Heart left ventricle (tissue), 13 donors: ENCODE data around the gene ANKRD9.

ENCODE experiments used
- POLR2A ChIP-seq, 2 donors: fragments of 450-650 bp; IDR thresholded peaks; one replicate each; pipeline ENCODE4 v1.6.1; 2017; ENCODE audit warnings: antibody characterized with exemption in 2 of 2, mild to moderate bottlenecking in 2 of 2, moderate library complexity in 2 of 2
- TF ChIP-seq, protein P1 (sequence below), 12 donors: fragments of 200-600 bp; sonication (generic) in 4 of 12; IDR thresholded peaks; one replicate each; pipeline versions ENCODE4 v1.5.0 to v1.8.0; 2018 to 2022; ENCODE audit warnings: antibody characterized with exemption in 12 of 12, mild to moderate bottlenecking in 5 of 12
- donor health status: ischemic (EF 13 %, LVEDD 7.1; RV severe dilation, severe dysfunction).
- donor health status: DM: no; HTN: yes; CAD: no.
- donor health status: DM: no; HTN: no; CAD: no.
- donor health status: ischemic (EF 25% LVEDD 6.9; RV normal size, moderate dysfunction).
- donor health status: ischemic (EF 25% LVEDD 5.7; RV mildly dilated, moderate dysfunction).
- donor health status: ischemic (EF 35%, LVEDD 5.7; RV mildly dilated, moderate dysfunction).
- donor health status: nonischemic (EF 11% LVEDD 7.7; RV severe dilation, severe dysfunction).
- donor health status: DM: yes; HTN: yes; CAD: no.
- donor health status: PGD.
- donor health status: ischemic (EF 29% LVEDD 5.4; RV normal size, mild dysfunction).
- donor health status: nonischemic (EF 23%, LVEDD 6.1; RV moderate dilation, normal function).

DNA sequence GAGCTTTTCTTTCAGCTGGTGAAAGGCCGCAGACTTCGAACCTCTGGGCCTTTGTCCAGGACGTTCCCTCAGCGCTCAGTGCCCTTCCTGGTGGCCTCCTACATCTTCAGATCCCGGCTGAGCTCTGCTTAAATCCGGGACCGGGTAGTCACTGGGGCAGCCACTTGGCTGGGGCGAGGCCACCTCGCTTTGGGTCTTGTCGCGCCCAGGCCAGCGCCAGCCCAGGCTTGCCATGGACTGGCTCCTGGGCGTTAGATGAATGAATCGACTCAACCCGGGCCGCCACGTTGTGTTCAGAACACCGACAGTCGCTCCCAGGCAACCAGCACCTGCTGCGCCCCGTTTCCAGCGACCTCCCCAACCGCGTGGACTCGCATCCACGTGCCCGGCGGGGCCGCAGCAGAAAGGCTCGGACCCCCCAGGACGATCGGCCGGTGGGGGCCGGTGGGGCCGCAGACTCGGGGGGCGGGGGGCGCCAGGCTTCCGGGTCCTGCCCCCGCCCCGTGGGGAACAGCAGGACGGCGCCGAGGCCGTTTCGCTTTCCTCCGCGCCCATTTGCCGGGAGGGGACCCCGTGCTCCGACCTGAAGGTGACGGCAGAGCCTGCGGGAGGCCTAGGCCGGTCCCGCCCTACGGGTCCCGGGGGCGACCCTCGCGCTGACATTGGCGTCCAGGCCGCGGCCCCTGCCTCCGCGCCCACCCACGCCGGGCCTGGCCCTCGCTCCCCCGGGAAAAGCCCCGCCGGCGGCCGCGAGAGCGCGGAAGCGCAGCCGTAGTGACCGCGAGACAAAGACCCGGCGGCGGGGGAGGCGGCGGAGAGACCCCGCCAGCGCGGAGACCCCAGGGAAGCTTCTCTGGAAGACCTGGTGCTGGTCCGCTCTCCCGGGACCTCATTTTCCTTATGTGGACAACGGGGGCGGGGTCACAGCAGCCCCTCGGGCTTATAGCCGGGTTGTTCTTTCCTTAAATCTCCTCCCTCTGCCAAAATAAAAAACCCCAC, 45.5 kb upstream of the ANKRD9 start:
- no peak for TF ChIP-seq POLR2A (IDR thresholded peaks at IDR 0.05)
- TF ChIP-seq, protein P1, sequence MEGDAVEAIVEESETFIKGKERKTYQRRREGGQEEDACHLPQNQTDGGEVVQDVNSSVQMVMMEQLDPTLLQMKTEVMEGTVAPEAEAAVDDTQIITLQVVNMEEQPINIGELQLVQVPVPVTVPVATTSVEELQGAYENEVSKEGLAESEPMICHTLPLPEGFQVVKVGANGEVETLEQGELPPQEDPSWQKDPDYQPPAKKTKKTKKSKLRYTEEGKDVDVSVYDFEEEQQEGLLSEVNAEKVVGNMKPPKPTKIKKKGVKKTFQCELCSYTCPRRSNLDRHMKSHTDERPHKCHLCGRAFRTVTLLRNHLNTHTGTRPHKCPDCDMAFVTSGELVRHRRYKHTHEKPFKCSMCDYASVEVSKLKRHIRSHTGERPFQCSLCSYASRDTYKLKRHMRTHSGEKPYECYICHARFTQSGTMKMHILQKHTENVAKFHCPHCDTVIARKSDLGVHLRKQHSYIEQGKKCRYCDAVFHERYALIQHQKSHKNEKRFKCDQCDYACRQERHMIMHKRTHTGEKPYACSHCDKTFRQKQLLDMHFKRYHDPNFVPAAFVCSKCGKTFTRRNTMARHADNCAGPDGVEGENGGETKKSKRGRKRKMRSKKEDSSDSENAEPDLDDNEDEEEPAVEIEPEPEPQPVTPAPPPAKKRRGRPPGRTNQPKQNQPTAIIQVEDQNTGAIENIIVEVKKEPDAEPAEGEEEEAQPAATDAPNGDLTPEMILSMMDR (IDR thresholded peaks at IDR 0.05), result no peak
